BJ (cell line): ENCODE data around the gene EFHB. TPM values are rescaled to one million over a fixed set of nuclear protein-coding genes. Genes with fewer than 3 reads are reported as not detected.

Experiments used
- polyA plus RNA-seq: library from polyadenylated mRNA; depleted of rRNA; stranded (reverse); fragments of >200 nt; gene quantifications from 2 replicates; pipeline ENCODE4 v1.2.3, GENCODE V29; 2011; rRNA removed

EFHB gene
- polyA plus RNA-seq, 1 experiment = 0.42 TPM

Other genes with a start within 250 kb of the EFHB start
- 29.8 and 36.0 TPM in 2 replicates for gene RAB5A, start 12.9 kb upstream of the EFHB start, polyA plus RNA-seq
- not detected in 2 replicates for gene PP2D1, start 78.0 kb upstream of the EFHB start, polyA plus RNA-seq
- 4.5 and 7.1 TPM in 2 replicates for gene KAT2B, start 106.2 kb upstream of the EFHB start, polyA plus RNA-seq